Immature natural killer cell (primary cell): ENCODE results near the gene SBF1. TPM values are rescaled to one million over a fixed set of nuclear protein-coding genes. Genes with fewer than 3 reads are reported as not detected.
A peak's percentile ranks its signal among the peaks of the same experiment; 100 is the strongest.

Experiments
- DNase-seq, 3 donors: peaks; one replicate each; pipeline ENCODE4 v3.0.0; 2022; ENCODE audit warnings: mixed read lengths in 1 of 3
- H3K27ac Mint-ChIP-seq, 6 donors: one replicate each; pipeline ENCODE4 v1.8.0; 2020; ENCODE audit warnings: mixed read lengths in 6 of 6, mild to moderate bottlenecking in 5 of 6, inconsistent platforms in 4 of 6, moderate library complexity in 3 of 6
- H3K27me3 Mint-ChIP-seq, 3 donors: one replicate each; pipeline ENCODE4 v1.8.0; 2020 to 2021; ENCODE audit warnings: low read depth in 3 of 3, mild to moderate bottlenecking in 3 of 3, mixed read lengths in 3 of 3, moderate library complexity in 3 of 3, inconsistent platforms in 1 of 3
- H3K36me3 Mint-ChIP-seq, 3 donors: one replicate each; pipeline ENCODE4 v1.8.0; 2020; ENCODE audit warnings: mixed read lengths in 3 of 3, inconsistent platforms in 2 of 3, mild to moderate bottlenecking in 2 of 3
- H3K4me1 Mint-ChIP-seq, 2 donors: one replicate each; pipeline ENCODE4 v1.8.0; 2020; ENCODE audit warnings: inconsistent platforms in 2 of 2, mild to moderate bottlenecking in 2 of 2, mixed read lengths in 2 of 2, moderate library complexity in 1 of 2
- H3K4me3 Mint-ChIP-seq, 5 donors: one replicate each; pipeline ENCODE4 v1.8.0; 2020; ENCODE audit warnings: mild to moderate bottlenecking in 5 of 5, mixed read lengths in 5 of 5, inconsistent platforms in 3 of 5, moderate library complexity in 3 of 5
- H3K9me3 Mint-ChIP-seq, 6 donors: one replicate each; pipeline ENCODE4 v1.8.0; 2020; ENCODE audit warnings: mild to moderate bottlenecking in 6 of 6, mixed read lengths in 6 of 6, inconsistent platforms in 4 of 6, moderate library complexity in 3 of 6
- polyA plus RNA-seq, 3 donors: library from polyadenylated mRNA; unstranded; fragments of 300-500 nt; fragmentation: Illumina TruSeq; gene quantifications; one replicate each; pipeline ENCODE4 v1.2.3, GENCODE V29; 2021

Gene SBF1
- polyA plus RNA-seq, 3 donors from 2014 or later, result 12.1 to 42.8 (median 14.2) TPM

DNA sequence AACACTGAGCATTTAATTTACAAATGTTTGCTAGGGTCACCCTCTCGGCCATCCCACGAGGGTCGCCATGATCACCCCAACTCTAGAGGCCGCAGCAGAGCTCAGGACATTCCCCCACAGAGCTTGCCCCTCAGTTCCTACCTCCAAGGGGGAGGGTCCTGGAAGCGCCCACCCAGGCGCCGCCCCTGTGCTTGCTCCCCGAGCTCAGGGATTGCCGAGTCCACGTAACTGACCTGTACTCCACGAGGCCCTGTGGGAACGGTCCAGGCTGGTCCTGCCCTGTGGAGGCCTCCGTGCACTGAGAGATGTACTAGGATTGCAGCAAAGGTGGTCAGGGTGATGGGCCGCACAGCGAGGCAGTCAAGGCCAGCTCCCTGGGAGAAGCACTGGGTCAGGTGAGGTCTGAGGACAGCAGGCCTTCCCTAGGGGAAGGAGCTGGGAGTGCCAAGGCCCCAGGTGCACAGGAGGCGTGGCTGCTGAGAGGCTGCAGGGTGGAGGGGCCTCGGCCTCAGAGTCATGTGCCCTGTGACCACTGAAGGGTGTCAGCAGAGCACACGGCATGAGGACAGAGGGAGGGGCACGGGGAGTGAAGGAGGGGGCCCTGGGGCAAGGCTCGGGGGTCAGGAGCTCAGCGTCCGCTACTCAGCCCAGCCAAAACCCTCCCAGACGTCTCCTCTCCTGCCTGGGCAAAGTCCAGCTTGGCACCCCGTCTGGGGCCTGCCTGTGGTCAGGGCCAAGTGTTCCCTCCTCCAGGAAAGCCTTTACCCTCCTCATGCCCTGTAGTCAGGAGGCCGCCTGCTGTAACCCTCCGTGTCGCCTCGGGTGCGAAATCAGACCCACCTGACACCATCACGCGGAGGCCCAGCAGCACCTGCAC, 9.4 kb upstream of the SBF1 start:
- H3K4me1 Mint-ChIP-seq, result peaks cover 4 to 8% of the 10 kb centered on the region in 2 donors
- H3K36me3 Mint-ChIP-seq, result no peaks in the 10 kb centered on the region
- DNase-seq, result no peak
- no peak overlapping the region for H3K27ac Mint-ChIP-seq
- no peaks in the 10 kb centered on the region for H3K9me3 Mint-ChIP-seq
- no peak overlapping the region for H3K4me3 Mint-ChIP-seq
- peaks cover 0 to 8% (median 8%) of the 10 kb centered on the region in 3 donors for H3K27me3 Mint-ChIP-seq

DNA sequence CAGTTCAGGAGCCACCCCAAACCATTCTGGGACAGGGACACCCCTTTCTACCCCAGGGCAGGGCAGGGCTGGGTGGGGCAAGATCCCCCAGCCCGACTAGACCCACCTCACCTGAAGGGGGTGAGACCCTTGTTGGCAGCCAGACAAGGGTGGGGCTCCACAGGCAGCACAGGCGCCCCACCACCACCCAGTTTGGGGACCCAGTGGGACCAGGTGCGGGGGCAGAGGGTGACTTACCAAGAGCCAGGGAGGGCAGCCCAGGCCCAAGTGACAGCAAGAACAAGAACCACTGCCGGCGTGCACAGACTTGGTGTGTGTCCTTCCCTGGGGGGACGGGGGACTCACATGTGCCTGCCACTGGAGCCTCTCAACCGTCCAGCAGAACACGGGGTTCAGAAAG, 8.7 kb upstream of the SBF1 start:
- Mint-ChIP-seq H3K4me3 (no peak overlapping the region), H3K36me3 (no peaks in the 10 kb centered on the region), H3K9me3 (no peaks in the 10 kb centered on the region), H3K27ac (no peak overlapping the region), H3K27me3 (peaks cover 0 to 8% (median 7%) of the 10 kb centered on the region in 3 donors), H3K4me1 (peaks cover 4 to 8% of the 10 kb centered on the region in 2 donors)
- DNase-seq, result no peak

DNA sequence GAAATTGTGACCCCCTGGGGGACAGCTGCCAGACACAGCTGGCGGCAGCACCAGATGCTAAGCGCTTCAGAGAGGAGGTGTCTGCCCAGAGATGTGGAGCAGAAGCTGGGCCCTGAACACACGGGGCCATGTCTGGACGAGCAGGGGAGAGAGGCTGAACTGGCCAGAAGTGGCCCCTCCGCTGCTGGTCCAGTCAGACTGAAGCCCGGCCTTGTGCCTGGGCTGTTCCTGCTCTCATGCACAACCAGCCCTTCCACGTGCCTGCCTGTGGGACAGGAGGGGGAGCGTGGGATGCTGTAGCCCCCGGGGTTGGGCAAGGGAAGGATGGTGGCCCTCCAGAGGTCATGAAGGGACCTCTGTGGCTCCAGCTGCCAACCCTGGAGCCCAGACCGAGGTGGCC, 8.3 kb upstream of the SBF1 start:
- no peaks in the 10 kb centered on the region for H3K36me3 Mint-ChIP-seq
- no peak overlapping the region for H3K27ac Mint-ChIP-seq
- H3K9me3 Mint-ChIP-seq, result no peaks in the 10 kb centered on the region
- H3K4me1 Mint-ChIP-seq, result peaks cover 4 to 8% of the 10 kb centered on the region in 2 donors
- H3K4me3 Mint-ChIP-seq, result peak overlapping the region in 2 of 5 donors; percentile 9 to 17
- peaks cover 0 to 8% (median 7%) of the 10 kb centered on the region in 3 donors for H3K27me3 Mint-ChIP-seq
- DNase-seq, result no peak

DNA sequence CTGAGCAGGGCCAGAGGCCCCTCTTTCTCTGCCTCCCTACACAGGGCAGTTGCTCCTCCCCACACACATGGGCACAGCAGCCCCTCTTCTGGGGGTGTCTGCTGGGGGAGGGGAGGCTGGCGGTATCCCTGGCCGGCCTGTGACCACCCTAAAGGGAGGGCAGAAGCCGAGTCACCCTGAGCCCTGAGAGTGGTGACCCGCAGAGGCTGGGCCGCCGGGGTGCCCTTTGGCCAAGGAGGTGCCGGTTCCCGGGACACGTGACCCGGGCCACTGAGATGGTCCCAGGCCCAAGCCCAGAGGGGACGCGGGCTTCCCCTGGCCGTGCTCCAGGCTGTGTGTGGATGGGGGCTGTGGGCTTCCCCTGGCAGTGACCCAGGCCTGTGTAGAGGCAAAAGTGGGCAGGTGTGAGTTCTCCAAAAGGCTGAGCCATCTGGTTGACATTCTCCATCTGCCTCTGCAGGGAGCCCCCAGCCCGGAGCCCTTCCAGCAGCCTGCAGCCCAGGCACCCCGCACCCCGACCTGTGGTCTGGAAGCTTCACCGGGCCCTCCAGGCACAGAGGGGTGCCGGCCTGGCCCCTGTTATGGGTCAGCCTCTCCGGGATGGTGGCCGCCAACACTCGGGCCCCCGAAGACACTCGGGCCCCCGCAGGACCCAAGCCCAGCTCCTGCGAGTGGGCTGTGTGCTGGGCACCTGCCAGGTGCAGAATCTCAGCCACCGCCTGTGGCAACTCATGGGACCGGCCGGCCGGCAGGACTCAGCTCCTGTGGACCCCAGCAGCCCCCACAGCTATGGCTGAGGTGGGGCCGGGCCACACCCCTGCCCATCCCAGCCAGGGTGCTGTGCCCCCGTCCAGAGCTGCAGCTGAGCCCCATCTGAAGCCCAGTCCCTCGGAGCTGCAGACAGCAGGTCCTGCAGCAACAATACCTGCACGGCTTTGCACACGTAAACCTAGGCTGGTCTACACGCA, 7.6 kb upstream of the SBF1 start:
- no peaks in the 10 kb centered on the region for H3K9me3 Mint-ChIP-seq
- no peak for DNase-seq
- H3K4me1 Mint-ChIP-seq, result peaks cover 4 to 8% of the 10 kb centered on the region in 2 donors
- H3K27me3 Mint-ChIP-seq, result peaks cover 0 to 8% (median 7%) of the 10 kb centered on the region in 3 donors
- H3K36me3 Mint-ChIP-seq, result no peaks in the 10 kb centered on the region
- H3K4me3 Mint-ChIP-seq, result peak overlapping the region in 4 of 5 donors; percentile 53 to 70 (median 64)
- no peak overlapping the region for H3K27ac Mint-ChIP-seq

DNA sequence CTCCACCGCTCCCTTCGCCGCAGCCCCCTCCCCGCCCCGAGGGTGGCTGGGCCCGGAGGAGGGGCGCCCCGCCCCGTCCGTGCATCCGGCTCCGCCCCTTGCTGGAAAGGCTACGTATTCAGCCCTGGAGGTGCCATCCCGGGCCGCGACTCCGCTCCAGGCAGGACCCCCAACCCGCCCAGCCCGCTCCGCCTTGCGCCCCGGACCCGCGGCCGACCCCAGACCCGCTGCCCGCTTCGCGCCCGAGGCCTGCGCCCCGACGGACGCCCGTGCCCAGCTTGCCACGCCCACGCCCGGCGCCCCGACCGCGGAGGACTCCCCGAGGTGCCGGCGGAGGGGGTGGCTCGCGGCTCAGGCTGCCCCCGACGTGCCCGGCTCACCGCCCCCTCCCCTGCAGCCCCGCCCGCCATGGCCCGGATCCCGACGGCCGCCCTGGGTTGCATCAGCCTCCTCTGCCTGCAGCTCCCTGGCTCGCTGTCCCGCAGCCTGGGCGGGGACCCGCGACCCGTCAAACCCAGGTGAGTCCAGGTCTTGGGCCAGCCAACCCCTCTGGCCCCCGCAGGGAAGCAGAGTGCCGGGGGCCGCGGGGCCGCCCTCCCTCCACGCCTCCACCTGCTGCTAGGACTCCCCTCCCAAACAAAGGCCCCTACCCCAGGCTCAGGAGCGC, 6.7 kb upstream of the SBF1 start, which contains the start of gene ADM2:
Gene ADM2 (plus strand): TSS at position 104 of the 667 bp plus-strand sequence. CDS start 305 bp downstream, at position 409.
- Mint-ChIP-seq H3K27me3 (peaks cover 0 to 7% (median 6%) of the 10 kb centered on the region in 3 donors), H3K9me3 (no peaks in the 10 kb centered on the region), H3K27ac (peak within 1 kb of the TSS in 2 of 6 donors; percentile 18 to 58), H3K4me3 (peak within 1 kb of the TSS; percentile 68 to 75 (median 69)), H3K4me1 (peaks cover 4 to 8% of the 10 kb centered on the region in 2 donors), H3K36me3 (no peaks in the 10 kb centered on the region)
- DNase-seq, result peak; percentile 67 to 69 (median 67)

DNA sequence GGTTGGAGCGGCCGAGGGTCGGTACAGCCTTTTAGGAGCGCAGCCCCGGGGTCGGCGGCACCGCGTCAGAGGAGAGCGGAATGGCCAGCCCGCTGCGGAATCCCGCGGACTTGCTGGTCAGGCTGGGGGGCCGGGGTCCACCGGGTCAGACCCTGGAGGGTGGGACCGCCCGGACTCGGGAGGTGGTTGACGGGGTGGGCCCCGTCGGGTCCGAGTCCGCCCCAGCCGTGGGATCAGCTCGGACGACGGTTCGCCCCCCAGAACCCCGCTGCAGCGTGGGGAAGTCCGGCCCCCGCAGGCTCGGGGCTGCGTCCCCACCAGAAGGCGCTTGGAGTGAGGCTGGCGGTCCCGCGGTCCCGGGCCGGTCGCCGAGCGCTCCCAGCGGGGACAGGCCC, 6.2 kb upstream of the SBF1 start:
- Mint-ChIP-seq H3K27ac (no peak overlapping the region), H3K27me3 (peaks cover 0 to 11% (median 7%) of the 10 kb centered on the region in 3 donors), H3K9me3 (no peaks in the 10 kb centered on the region), H3K4me3 (peak overlapping the region; percentile 39 to 69 (median 61)), H3K36me3 (no peaks in the 10 kb centered on the region), H3K4me1 (peaks cover 4 to 8% of the 10 kb centered on the region in 2 donors)
- no peak for DNase-seq

DNA sequence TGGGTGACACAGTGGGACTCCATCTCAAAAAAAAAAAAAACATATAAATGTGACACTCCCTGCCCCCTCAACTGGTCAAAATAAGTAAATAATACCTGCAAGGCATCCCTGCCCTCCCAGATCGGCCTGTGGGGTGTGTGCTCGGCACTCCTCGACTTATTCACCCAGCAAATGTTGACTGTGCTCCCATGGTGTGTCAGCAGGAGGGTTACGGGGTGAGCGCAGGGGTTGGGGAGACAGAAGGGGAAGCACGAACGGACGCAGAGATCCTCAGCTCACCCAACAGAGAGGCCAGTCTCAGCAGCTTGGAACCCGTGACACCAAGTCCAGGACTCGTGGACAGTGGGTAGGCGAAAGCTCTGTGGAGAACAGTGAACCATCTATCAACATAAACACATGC, 4.9 kb upstream of the SBF1 start:
- Mint-ChIP-seq H3K27me3 (peaks cover 0 to 16% (median 7%) of the 10 kb centered on the region in 3 donors), H3K9me3 (no peaks in the 10 kb centered on the region), H3K27ac (peak overlapping the region in 1 of 6 donors; percentile 18), H3K36me3 (no peaks in the 10 kb centered on the region), H3K4me1 (peaks cover 4 to 12% of the 10 kb centered on the region in 2 donors), H3K4me3 (peak overlapping the region; percentile 30 to 75 (median 69))
- DNase-seq, result no peak

DNA sequence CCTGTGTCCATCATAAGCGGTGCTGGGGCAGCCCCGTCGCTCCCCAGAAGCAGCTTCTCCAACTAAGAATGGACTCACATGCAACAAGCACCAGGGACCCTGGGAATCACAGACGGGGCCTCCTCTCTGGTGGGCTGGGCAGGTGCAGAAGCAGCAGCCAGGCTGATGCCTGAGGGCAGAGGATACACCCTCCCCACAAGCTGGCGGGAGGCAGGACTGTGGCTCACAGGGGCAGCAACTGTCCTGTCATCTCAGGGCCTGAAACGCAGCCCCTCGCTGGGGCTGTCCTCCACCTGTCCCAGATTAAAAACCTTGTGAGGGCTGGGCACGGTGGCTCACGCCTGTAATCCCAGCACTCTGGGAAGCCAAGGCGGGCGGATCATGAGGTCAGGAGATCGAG, 3.1 kb upstream of the SBF1 start:
- Mint-ChIP-seq H3K27ac (no peak overlapping the region), H3K36me3 (no peaks in the 10 kb centered on the region), H3K4me3 (no peak overlapping the region), H3K4me1 (peaks cover 18 to 25% of the 10 kb centered on the region in 2 donors), H3K27me3 (peaks cover 5 to 26% (median 10%) of the 10 kb centered on the region in 3 donors), H3K9me3 (no peaks in the 10 kb centered on the region)
- no peak for DNase-seq

DNA sequence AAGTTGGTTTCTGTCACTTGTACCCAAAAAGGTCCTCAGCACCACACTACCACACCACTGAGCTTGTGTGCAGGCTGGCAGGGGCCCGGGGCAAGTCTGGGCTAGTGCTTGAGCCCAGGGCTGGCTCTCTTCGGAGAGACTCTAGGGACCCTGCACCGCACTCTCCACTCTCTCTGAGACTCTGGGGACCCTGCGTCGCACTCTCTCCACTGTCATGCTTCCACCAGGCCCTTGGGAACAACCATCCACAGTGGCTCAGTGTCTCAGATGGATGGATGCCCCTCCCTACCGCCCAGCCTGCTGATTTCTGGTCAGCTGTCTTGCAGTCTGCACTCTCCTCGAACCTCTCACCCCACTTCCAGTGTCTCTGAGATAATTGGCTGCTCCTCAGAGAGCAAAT, 2.0 kb upstream of the SBF1 start:
- Mint-ChIP-seq H3K4me1 (peaks cover 28 to 36% of the 10 kb centered on the region in 2 donors), H3K36me3 (no peaks in the 10 kb centered on the region), H3K27ac (peak overlapping the region; percentile 39 to 78 (median 69)), H3K4me3 (peak overlapping the region; percentile 33 to 73 (median 64)), H3K9me3 (no peaks in the 10 kb centered on the region), H3K27me3 (peaks cover 5 to 27% (median 8%) of the 10 kb centered on the region in 3 donors)
- DNase-seq, result no peak

DNA sequence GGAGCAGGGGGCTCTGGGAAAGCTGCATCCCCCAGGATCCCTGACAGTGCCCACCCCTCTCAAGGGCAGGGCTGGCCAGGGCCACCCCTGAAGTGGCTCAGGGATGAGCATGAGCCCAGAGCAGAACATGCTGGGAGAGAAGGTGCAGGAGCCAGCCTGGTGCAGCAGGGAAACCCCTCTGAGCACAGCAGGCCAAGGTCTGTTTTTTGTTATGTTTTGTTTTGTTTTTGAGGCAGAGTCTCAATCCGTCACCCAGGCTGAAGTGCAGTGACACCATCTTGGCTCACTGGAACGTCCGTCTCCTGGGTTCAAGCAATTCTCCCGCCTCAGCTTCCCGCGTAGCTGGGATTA, 792 bp upstream of the SBF1 start:
- H3K36me3 Mint-ChIP-seq, result no peaks in the 10 kb centered on the region
- H3K9me3 Mint-ChIP-seq, result no peaks in the 10 kb centered on the region
- peaks cover 5 to 28% (median 8%) of the 10 kb centered on the region in 3 donors for H3K27me3 Mint-ChIP-seq
- peaks cover 38 to 48% of the 10 kb centered on the region in 2 donors for H3K4me1 Mint-ChIP-seq
- peak overlapping the region in 5 of 6 donors; percentile 59 to 78 (median 71) for H3K27ac Mint-ChIP-seq
- H3K4me3 Mint-ChIP-seq, result peak overlapping the region; percentile 54 to 73 (median 62)
- DNase-seq, result no peak

DNA sequence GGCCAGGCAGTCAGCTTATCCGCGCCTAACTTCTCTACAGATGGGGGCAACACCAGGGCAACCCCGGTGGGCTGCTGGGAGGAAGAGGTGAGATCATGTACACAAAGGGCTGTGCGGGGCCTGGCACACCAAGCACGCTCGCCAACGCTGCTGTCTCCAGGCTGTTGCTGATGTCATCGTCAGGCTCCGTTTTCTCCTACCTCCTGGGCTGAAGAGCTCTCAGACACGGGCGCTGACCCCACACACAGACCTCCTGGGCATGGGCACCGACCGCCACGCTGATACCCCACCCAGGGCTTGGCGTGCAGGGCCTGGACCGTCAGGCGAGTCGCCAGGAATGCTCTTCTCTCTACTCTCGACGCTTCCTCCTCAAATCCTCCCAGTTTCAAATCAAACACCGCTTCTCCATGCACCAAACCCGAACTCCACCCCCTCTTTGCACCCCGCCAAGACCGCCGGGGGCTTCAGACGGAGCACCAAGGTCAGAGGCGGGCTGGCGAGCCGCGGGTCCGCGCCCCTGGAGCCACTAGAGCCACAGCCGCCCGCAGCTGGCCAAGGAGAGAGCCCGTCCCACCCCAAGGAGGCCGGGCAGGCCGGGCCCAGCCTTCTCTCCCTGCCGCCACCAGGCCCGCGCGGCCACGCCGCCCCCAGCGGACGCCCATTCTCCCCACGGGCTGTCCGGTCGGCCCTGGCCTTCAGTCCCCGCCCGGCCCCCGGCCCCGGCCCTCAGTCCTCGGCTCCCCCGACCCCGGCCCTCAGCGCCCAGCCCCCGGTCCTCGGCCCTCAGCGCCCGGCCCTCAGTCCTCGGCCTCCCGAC, 772 bp downstream of the SBF1 start:
- peak overlapping the region; percentile 91 to 98 (median 94) for H3K27ac Mint-ChIP-seq
- H3K4me3 Mint-ChIP-seq, result peak overlapping the region; percentile 86 to 99 (median 97)
- H3K4me1 Mint-ChIP-seq, result peaks cover 50 to 56% of the 10 kb centered on the region in 2 donors
- H3K27me3 Mint-ChIP-seq, result peaks cover 15 to 33% (median 16%) of the 10 kb centered on the region in 3 donors
- peak in 2 of 3 donors; percentile 31 to 41 for DNase-seq
- no peaks in the 10 kb centered on the region for H3K36me3 Mint-ChIP-seq
- H3K9me3 Mint-ChIP-seq, result peaks cover 0 to 2% (median 0%) of the 10 kb centered on the region in 6 donors

DNA sequence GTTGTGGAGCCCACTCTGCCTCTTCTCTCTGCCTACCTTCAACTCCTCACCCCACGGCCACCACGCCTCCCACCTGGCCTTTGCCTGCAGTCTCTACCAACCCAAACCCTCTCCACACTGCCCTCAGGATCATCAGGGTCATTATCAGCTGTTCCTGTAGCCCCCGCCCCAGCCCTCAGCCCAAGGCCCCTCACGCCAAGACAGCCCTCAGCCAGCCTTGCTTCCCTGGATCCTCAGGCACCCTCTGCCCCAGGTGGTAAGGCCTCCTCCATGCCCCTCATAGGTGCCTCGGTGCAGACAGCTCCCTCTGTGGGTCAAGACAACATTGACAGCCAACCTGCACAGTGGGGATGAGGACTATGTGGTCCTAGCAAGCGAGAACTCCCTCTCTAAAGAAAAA, 1.7 kb downstream of the SBF1 start:
- peaks cover 60 to 63% of the 10 kb centered on the region in 2 donors for H3K4me1 Mint-ChIP-seq
- peak; percentile 35 to 42 (median 41) for DNase-seq
- peaks cover 0 to 2% (median 0%) of the 10 kb centered on the region in 6 donors for H3K9me3 Mint-ChIP-seq
- peak overlapping the region; percentile 86 to 99 (median 97) for H3K4me3 Mint-ChIP-seq
- peak overlapping the region; percentile 91 to 98 (median 94) for H3K27ac Mint-ChIP-seq
- no peaks in the 10 kb centered on the region for H3K36me3 Mint-ChIP-seq
- H3K27me3 Mint-ChIP-seq, result peaks cover 15 to 33% (median 16%) of the 10 kb centered on the region in 3 donors
